ENCODE results near the gene ITIH3. TPM values are rescaled to one million over a fixed set of nuclear protein-coding genes. Genes with fewer than 3 reads are reported as not detected.

ITIH3 gene
- total RNA-seq, 1 donor from 2014 or later: 0.59 TPM

DNA sequence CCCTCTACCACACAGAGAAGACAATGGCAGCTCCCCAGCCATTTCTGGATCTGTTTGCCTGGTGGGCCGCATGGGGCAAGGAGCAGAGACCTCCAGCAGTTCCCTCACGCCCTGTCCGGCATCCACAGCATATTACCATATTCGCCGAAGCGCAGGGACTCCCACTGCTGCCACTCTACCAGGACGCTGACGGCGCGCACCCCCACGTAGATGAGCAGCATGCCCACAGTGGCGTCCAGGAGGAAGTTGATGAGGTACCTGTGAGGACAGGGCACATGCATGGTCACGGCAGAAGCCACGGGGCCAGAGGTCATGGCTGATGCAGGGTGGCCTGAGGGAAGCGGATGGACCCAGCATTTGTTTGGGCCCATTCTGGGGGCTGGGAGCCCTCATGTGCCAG is 55.1 kb downstream of the ITIH3 start:
- Mint-ChIP-seq H3K27me3 (ENCODE audit: unreplicated experiment) (no peaks in the 10 kb centered on the region), H3K36me3 (ENCODE audit: unreplicated experiment) (peaks cover 9% of the 10 kb centered on the region), H3K4me1 (ENCODE audit: unreplicated experiment) (peaks cover 18% of the 10 kb centered on the region), H3K4me3 (ENCODE audit: unreplicated experiment) (no peak overlapping the region), H3K27ac (ENCODE audit: unreplicated experiment) (no peak overlapping the region), H3K9me3 (ENCODE audit: unreplicated experiment) (no peaks in the 10 kb centered on the region)
- DNase-seq (ENCODE audit: extremely low spot score, unreplicated experiment): no peak
- TF ChIP-seq, protein P1, sequence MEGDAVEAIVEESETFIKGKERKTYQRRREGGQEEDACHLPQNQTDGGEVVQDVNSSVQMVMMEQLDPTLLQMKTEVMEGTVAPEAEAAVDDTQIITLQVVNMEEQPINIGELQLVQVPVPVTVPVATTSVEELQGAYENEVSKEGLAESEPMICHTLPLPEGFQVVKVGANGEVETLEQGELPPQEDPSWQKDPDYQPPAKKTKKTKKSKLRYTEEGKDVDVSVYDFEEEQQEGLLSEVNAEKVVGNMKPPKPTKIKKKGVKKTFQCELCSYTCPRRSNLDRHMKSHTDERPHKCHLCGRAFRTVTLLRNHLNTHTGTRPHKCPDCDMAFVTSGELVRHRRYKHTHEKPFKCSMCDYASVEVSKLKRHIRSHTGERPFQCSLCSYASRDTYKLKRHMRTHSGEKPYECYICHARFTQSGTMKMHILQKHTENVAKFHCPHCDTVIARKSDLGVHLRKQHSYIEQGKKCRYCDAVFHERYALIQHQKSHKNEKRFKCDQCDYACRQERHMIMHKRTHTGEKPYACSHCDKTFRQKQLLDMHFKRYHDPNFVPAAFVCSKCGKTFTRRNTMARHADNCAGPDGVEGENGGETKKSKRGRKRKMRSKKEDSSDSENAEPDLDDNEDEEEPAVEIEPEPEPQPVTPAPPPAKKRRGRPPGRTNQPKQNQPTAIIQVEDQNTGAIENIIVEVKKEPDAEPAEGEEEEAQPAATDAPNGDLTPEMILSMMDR (IDR thresholded peaks at IDR 0.05): no peak

DNA sequence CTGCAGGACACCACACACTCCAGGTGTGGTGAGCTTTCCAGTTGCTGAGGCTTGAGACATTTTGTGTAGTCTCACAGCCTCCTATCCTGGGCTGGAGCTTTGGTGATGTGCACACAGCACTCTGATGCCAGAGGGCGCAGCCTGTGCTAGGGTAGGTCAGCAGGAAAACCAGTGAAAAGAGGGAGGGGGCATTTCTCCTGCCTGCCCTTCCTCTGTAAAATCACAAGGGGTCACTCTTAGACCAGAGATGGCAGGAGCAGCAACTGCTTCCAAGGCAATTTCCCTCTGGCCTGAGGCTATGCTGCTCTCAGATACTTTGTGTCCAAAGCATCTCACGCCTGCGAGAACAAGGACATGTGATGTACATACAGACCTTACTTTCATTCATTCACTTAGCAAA is 56.8 kb downstream of the ITIH3 start:
- TF ChIP-seq, protein P1 (IDR thresholded peaks at IDR 0.05): peak; percentile 62
- no peak overlapping the region for H3K27ac Mint-ChIP-seq (ENCODE audit: unreplicated experiment)
- peaks cover 9% of the 10 kb centered on the region for H3K36me3 Mint-ChIP-seq (ENCODE audit: unreplicated experiment)
- peaks cover 4% of the 10 kb centered on the region for H3K4me1 Mint-ChIP-seq (ENCODE audit: unreplicated experiment)
- H3K27me3 Mint-ChIP-seq (ENCODE audit: unreplicated experiment): no peaks in the 10 kb centered on the region
- no peaks in the 10 kb centered on the region for H3K9me3 Mint-ChIP-seq (ENCODE audit: unreplicated experiment)
- no peak overlapping the region for H3K4me3 Mint-ChIP-seq (ENCODE audit: unreplicated experiment)
- no peak for DNase-seq (ENCODE audit: extremely low spot score, unreplicated experiment)

DNA sequence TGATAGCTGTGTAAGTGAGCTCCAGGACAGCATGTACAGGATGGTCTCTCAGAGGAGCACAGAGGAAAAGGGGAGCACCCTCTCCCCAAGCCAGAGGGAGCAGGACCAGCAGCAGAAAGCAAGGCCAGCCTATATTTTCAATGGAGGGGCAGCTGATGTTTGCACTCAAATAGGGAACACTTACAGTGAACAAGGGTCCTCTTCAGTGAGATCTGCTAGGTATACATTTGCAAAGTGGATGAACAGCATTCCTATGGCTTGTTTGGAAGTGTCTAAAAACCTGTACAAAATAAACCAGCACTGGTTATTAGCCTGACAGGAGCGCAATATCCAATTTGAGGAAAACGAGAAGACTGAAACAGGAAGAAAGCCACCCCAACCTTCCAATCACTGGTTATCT is 57.8 kb downstream of the ITIH3 start:
- Mint-ChIP-seq H3K36me3 (ENCODE audit: unreplicated experiment) (peaks cover 4% of the 10 kb centered on the region), H3K27me3 (ENCODE audit: unreplicated experiment) (no peaks in the 10 kb centered on the region), H3K4me3 (ENCODE audit: unreplicated experiment) (no peak overlapping the region), H3K9me3 (ENCODE audit: unreplicated experiment) (no peaks in the 10 kb centered on the region), H3K4me1 (ENCODE audit: unreplicated experiment) (no peaks in the 10 kb centered on the region), H3K27ac (ENCODE audit: unreplicated experiment) (no peak overlapping the region)
- TF ChIP-seq, protein P1 (IDR thresholded peaks at IDR 0.05): no peak
- no peak for DNase-seq (ENCODE audit: extremely low spot score, unreplicated experiment)

DNA sequence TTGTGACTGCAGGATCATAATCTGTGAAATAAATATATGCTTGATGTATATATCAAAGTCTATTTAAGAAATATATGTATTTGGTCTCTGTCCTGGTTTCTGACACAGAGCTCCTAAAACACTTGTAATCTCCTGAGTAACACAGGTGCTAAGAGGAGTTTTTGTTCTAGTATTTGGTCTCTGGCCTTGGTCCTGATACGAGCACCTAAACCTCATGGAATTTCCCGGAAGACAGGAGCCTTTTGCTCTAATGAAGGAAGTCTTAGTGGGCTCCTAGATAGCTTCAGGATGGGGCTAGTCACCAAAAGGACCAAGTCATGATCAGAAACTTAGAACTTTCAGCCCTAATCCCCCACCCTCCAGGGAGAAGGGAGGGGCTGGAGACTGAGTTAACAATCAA is 59.4 kb downstream of the ITIH3 start:
- Mint-ChIP-seq H3K9me3 (ENCODE audit: unreplicated experiment) (no peaks in the 10 kb centered on the region), H3K27me3 (ENCODE audit: unreplicated experiment) (no peaks in the 10 kb centered on the region), H3K4me1 (ENCODE audit: unreplicated experiment) (no peaks in the 10 kb centered on the region), H3K27ac (ENCODE audit: unreplicated experiment) (no peak overlapping the region), H3K36me3 (ENCODE audit: unreplicated experiment) (peaks cover 8% of the 10 kb centered on the region), H3K4me3 (ENCODE audit: unreplicated experiment) (no peak overlapping the region)
- TF ChIP-seq, protein P1 (IDR thresholded peaks at IDR 0.05): no peak
- DNase-seq (ENCODE audit: extremely low spot score, unreplicated experiment): no peak

DNA sequence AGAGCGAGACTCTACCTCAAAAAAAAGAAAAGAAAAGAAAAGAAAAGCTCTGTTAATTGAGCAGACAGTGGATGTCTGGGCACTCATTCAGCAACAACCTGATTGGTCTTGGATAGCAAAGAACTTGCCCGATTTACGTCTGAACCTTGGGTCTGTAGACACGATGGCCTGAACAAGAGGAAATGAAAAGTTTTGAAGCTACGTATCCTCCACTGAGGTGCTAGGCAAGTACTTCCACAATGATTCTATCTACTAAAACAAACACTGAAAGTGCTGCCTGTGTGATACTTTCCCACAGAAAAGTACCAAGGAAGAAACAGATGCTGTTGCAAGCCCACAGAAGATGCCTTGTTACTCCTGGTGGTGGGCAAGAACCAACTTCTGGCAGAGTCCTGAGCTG is 62.1 kb downstream of the ITIH3 start:
- Mint-ChIP-seq H3K9me3 (ENCODE audit: unreplicated experiment) (no peaks in the 10 kb centered on the region), H3K4me3 (ENCODE audit: unreplicated experiment) (no peak overlapping the region), H3K27ac (ENCODE audit: unreplicated experiment) (no peak overlapping the region), H3K36me3 (ENCODE audit: unreplicated experiment) (peaks cover 8% of the 10 kb centered on the region), H3K27me3 (ENCODE audit: unreplicated experiment) (no peaks in the 10 kb centered on the region), H3K4me1 (ENCODE audit: unreplicated experiment) (no peaks in the 10 kb centered on the region)
- no peak for DNase-seq (ENCODE audit: extremely low spot score, unreplicated experiment)
- TF ChIP-seq, protein P1 (IDR thresholded peaks at IDR 0.05): no peak

All from osteocyte (in vitro differentiated cells).